Ishikawa (cell line): Measurements from ENCODE around the gene KCNK17.

ENCODE experiments used
- CEBPB ChIP-seq: IDR thresholded peaks from 2 replicates; pipeline ENCODE4 v1.6.1; 2012
- CREB1 ChIP-seq: IDR thresholded peaks from 2 replicates; pipeline ENCODE4 v1.6.1; 2012; ENCODE audit warnings: low read depth
- EP300 ChIP-seq: IDR thresholded peaks from 2 replicates; pipeline ENCODE4 v1.6.1; 2012; ENCODE audit warnings: borderline replicate concordance
- FOXM1 ChIP-seq: IDR thresholded peaks from 2 replicates; pipeline ENCODE4 v1.6.1; 2012; ENCODE audit warnings: low read depth, borderline replicate concordance
- NFIC ChIP-seq: IDR thresholded peaks from 2 replicates; pipeline ENCODE4 v1.6.1; 2012
- RAD21 ChIP-seq: IDR thresholded peaks from 2 replicates; pipeline ENCODE4 v1.6.1; 2012; ENCODE audit warnings: low read depth
- YY1 ChIP-seq: IDR thresholded peaks from 2 replicates; pipeline ENCODE4 v1.6.1; 2012; ENCODE audit warnings: low read depth
- TF ChIP-seq, protein P1 (sequence below): IDR thresholded peaks from 2 replicates; pipeline ENCODE4 v1.6.1; 2012; ENCODE audit warnings: low read depth, mild to moderate bottlenecking

DNA sequence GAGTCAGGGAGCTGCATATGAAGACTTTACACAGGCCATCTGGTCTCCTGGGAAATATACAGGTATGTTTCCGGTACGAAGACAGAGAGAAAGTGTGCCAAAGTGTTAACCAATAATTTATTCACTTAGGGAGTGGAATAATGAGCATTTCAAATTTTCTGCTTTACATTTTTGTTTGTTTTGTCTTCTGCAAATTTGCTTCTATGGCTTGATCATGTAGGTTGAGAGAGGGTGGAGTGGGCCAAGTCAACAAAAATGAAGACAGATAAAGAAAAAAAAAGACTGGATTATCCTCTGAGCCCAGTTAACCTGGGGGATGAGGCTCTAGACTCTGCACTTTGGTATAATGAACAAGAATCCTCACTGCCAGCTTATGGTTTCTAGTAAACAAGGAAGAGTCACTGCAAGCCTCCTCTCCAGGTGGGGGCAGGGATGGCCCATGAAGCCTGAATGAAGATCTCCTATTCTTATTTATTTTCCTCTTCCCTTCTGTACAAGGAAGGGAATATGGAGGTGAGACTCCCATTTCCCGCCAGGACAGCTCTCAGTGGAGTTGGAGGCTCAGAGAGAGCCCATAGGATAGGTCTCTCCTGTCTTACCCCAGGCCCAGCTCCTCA, 37.7 kb downstream of the KCNK17 start:
- TF ChIP-seq NFIC (no peak), EP300 (no peak), YY1 (no peak), CREB1 (no peak), FOXM1 (no peak), RAD21 (no peak), CEBPB (no peak)
- TF ChIP-seq, protein P1, sequence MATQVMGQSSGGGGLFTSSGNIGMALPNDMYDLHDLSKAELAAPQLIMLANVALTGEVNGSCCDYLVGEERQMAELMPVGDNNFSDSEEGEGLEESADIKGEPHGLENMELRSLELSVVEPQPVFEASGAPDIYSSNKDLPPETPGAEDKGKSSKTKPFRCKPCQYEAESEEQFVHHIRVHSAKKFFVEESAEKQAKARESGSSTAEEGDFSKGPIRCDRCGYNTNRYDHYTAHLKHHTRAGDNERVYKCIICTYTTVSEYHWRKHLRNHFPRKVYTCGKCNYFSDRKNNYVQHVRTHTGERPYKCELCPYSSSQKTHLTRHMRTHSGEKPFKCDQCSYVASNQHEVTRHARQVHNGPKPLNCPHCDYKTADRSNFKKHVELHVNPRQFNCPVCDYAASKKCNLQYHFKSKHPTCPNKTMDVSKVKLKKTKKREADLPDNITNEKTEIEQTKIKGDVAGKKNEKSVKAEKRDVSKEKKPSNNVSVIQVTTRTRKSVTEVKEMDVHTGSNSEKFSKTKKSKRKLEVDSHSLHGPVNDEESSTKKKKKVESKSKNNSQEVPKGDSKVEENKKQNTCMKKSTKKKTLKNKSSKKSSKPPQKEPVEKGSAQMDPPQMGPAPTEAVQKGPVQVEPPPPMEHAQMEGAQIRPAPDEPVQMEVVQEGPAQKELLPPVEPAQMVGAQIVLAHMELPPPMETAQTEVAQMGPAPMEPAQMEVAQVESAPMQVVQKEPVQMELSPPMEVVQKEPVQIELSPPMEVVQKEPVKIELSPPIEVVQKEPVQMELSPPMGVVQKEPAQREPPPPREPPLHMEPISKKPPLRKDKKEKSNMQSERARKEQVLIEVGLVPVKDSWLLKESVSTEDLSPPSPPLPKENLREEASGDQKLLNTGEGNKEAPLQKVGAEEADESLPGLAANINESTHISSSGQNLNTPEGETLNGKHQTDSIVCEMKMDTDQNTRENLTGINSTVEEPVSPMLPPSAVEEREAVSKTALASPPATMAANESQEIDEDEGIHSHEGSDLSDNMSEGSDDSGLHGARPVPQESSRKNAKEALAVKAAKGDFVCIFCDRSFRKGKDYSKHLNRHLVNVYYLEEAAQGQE = no peak
